ENCODE measurements around the gene SYNDIG1. TPM values are rescaled to one million over a fixed set of nuclear protein-coding genes. Genes with fewer than 3 reads are reported as not detected.

SYNDIG1 gene
- total RNA-seq, 2 donors from 2014 or later = 0.78 TPM; not detected in 1

DNA sequence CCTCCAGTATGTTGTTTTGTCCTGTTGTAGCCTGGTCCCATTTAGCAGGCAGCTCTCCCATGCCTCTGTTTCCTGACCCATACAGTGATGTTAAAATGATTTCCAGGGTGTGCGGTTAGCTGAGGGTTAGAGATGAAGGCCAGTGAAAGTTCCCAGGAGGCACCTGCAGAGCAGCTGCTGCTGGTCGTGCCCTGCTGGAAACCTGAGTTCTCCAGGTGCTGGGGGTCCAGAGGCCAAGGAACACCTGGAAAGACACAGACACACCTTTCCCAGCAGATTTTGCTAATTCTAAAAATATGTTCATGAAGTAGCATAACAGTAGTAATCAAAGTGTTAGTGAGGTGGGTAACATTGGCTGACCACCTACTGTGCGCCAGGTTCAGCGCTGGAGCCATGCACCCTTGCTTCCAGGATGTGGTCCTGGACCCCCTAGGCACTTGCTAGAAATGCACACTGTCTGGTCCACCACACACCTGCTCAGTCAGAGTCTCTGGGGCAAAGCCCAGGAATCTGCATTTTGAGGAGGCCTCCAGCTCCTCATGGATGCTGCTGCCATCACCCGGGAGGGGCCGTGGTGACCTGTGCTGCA is 118.7 kb downstream of the SYNDIG1 start:
- Histone ChIP-seq H3K27me3 (no peaks in the 10 kb centered on the region), H3K4me1 (no peaks in the 10 kb centered on the region), H3K4me3 (no peak overlapping the region), H3K36me3 (replicated peaks in 1 of 2; ENCODE audit: insufficient read depth in 1 of 2, low read depth in 2 of 2) (no peaks in the 10 kb centered on the region), H3K9me3 (no peaks in the 10 kb centered on the region), H3K27ac (no peak overlapping the region)
- intact Hi-C loops (cut with DNase I) = no loop called here
- no peak for TF ChIP-seq POLR2A (IDR thresholded peaks at IDR 0.05)
- TF ChIP-seq, protein P1, sequence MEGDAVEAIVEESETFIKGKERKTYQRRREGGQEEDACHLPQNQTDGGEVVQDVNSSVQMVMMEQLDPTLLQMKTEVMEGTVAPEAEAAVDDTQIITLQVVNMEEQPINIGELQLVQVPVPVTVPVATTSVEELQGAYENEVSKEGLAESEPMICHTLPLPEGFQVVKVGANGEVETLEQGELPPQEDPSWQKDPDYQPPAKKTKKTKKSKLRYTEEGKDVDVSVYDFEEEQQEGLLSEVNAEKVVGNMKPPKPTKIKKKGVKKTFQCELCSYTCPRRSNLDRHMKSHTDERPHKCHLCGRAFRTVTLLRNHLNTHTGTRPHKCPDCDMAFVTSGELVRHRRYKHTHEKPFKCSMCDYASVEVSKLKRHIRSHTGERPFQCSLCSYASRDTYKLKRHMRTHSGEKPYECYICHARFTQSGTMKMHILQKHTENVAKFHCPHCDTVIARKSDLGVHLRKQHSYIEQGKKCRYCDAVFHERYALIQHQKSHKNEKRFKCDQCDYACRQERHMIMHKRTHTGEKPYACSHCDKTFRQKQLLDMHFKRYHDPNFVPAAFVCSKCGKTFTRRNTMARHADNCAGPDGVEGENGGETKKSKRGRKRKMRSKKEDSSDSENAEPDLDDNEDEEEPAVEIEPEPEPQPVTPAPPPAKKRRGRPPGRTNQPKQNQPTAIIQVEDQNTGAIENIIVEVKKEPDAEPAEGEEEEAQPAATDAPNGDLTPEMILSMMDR (IDR thresholded peaks at IDR 0.05) = no peak
- ATAC-seq (no peak), DNase-seq (no peak)
- WGBS, 2 donors = 57 to 70% methylated on average over 5 to 6 of the region's 6 CpGs

DNA sequence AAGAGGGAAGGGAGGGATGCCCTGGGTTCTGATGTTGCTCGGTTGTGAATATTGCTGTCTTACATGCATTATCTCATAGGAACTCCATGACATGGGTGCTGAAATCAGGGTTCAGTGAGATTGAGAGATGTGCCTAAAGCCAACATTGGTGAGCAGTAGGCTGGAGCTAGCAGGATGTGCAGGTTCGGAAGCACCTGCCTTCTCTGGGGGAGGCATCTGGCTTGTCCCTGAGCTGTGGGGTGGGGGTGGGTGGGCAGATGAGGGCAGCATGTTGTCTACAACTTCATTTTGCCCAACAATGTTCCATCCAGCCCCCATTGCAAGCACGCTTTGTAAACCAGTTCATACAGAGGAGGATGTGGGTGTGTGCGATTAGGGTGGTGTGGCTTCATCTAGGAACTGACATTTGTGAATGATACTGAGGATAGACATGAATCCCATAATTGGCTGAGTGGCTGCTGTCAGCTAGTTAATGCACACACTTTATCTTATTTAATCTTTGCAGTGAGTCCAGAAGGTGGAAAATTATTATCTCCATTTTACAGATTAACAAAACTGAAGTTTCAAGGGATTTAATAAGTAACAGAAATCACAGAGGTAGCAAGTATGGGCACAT is 119.4 kb downstream of the SYNDIG1 start:
- Histone ChIP-seq H3K4me3 (no peak overlapping the region), H3K27ac (no peak overlapping the region), H3K9me3 (no peaks in the 10 kb centered on the region), H3K4me1 (no peaks in the 10 kb centered on the region), H3K27me3 (no peaks in the 10 kb centered on the region), H3K36me3 (replicated peaks in 1 of 2; ENCODE audit: insufficient read depth in 1 of 2, low read depth in 2 of 2) (no peaks in the 10 kb centered on the region)
- DNase-seq = no peak
- intact Hi-C loops (cut with DNase I) = no loop called here
- 67 to 75% methylated on average over 4 of the region's 4 CpGs for WGBS, 2 donors
- no peak for TF ChIP-seq POLR2A (IDR thresholded peaks at IDR 0.05)
- TF ChIP-seq, protein P1 (IDR thresholded peaks at IDR 0.05) = no peak
- ATAC-seq = no peak

DNA sequence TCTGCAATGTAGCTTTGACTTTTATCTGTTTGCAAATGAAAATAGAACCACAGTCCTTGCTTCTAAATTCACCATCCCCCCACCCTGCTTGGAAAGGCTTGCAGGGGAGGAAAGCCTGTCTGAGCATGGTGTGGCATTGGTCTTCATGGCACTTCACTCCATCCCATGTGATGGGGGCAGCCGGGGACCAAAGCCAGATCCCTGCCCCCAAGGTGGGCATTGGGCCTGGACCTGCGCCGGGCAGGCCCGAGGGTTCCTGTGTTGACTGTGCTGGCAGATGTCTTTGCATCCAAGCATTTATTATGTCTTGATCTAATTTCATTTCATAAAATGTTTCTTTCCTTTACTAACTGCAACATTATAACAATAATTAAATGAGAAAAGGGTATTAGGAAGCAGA is 120.0 kb downstream of the SYNDIG1 start:
- Histone ChIP-seq H3K4me3 (no peak overlapping the region), H3K4me1 (no peaks in the 10 kb centered on the region), H3K9me3 (no peaks in the 10 kb centered on the region), H3K27ac (no peak overlapping the region), H3K27me3 (no peaks in the 10 kb centered on the region), H3K36me3 (replicated peaks in 1 of 2; ENCODE audit: insufficient read depth in 1 of 2, low read depth in 2 of 2) (no peaks in the 10 kb centered on the region)
- ATAC-seq = no peak
- intact Hi-C loops (cut with DNase I) = no loop called here
- TF ChIP-seq POLR2A (IDR thresholded peaks at IDR 0.05) = no peak
- TF ChIP-seq, protein P1 (IDR thresholded peaks at IDR 0.05) = no peak
- 74 to 83% methylated on average over 4 of the region's 4 CpGs for WGBS, 2 donors
- no peak for DNase-seq

DNA sequence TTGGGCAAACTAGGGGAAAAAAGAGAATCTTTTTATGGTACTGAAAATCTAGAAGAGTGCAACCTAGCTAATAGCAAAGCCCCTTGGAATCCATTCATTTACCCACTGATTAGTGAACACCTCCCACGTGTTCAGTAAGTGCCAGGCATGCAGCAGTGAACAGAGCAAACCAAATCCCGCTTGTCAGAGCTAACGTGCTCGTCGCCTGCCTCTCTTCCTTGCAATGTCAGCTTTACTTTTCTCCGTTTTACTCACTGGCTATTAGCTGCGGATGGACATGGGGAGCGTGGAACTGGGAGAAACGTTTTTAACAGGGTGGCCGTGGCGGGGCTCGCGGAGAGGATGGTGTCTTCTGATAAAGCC is 120.4 kb downstream of the SYNDIG1 start:
- ATAC-seq = no peak
- Histone ChIP-seq H3K9me3 (no peaks in the 10 kb centered on the region), H3K36me3 (replicated peaks in 1 of 2; ENCODE audit: insufficient read depth in 1 of 2, low read depth in 2 of 2) (no peaks in the 10 kb centered on the region), H3K27me3 (no peaks in the 10 kb centered on the region), H3K27ac (no peak overlapping the region), H3K4me3 (no peak overlapping the region), H3K4me1 (no peaks in the 10 kb centered on the region)
- WGBS, 2 donors = 73 to 80% methylated on average over 13 of the region's 13 CpGs
- DNase-seq = no peak
- intact Hi-C loops (cut with DNase I) = no loop called here
- TF ChIP-seq, protein P1 (IDR thresholded peaks at IDR 0.05) = no peak
- TF ChIP-seq POLR2A (IDR thresholded peaks at IDR 0.05) = no peak

All from body of pancreas (tissue), 4 donors.